Upper lobe of right lung (tissue), 1 donor: ENCODE data around the gene WSCD1. TPM values are rescaled to one million over a fixed set of nuclear protein-coding genes. Genes with fewer than 3 reads are reported as not detected.

Experiments used
- ATAC-seq: fragments of 200-7000 bp; cut with Tn5 transposase; one replicate; pipeline ENCODE4 v1.9.1; 2020; ENCODE audit warnings: mild to moderate bottlenecking, moderate library complexity
- DNase-seq: peaks from one replicate; pipeline ENCODE4 v3.0.0-alpha.2; 2020
- H3K27ac ChIP-seq: fragments of 200-600 bp; one replicate; pipeline ENCODE4 v1.8.0; 2022
- H3K27me3 ChIP-seq: fragments of 200-600 bp; one replicate; pipeline ENCODE4 v1.8.0; 2022; ENCODE audit warnings: mild to moderate bottlenecking
- H3K36me3 ChIP-seq: fragments of 200-600 bp; one replicate; pipeline ENCODE4 v1.8.0; 2022
- H3K4me1 ChIP-seq: fragments of 200-600 bp; one replicate; pipeline ENCODE4 v1.8.0; 2022
- H3K4me3 ChIP-seq: fragments of 200-600 bp; one replicate; pipeline ENCODE4 v1.8.0; 2022; ENCODE audit warnings: mild to moderate bottlenecking
- H3K9me3 ChIP-seq: fragments of 200-600 bp; one replicate; pipeline ENCODE4 v1.8.0; 2022
- intact Hi-C: fragments of 100-400 bp; cut with DNase I; formaldehyde crosslinking; loops from one replicate; pipeline ENCODE4 v1.11.0; 2022
- total RNA-seq: library from RNA; stranded (reverse); fragmentation: NEBNext Ultra II Directional; extraction: Animal tissue kit (Norgen Biotek cat#: 25700); gene quantifications from one replicate; pipeline ENCODE4 v1.2.1, GENCODE V29; 2021
- TF ChIP-seq, protein P1 (sequence below): fragments of 200-600 bp; IDR thresholded peaks from one replicate; pipeline ENCODE4 v1.8.0; 2022; ENCODE audit warnings: antibody characterized with exemption
- donor health status: DM: no; HTN: yes; CAD: no; lungs with severe emphysema.

Gene WSCD1
- total RNA-seq, 1 donor from 2014 or later = 7.7 TPM

DNA sequence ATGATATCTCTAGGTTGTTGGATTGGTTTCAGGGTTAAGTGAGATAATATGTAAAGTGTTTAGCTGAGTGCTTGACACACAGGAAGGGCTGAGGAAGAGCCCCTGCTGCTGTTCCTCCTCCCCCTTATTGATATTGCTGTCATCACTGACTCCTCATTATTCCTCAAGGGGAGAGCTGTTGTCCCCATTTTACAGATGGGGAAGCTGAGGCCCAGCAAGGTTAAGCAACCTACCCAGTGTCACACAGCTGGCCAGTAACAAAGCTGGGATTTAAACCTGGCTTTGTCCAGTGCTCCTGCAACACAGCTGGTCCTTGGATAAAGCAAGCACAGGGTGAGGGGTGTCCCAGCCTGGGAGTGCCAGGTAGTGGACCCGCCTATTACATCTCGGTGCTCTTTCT is 9.8 kb downstream of the WSCD1 start:
- intact Hi-C loops = no loop called here
- TF ChIP-seq, protein P1, sequence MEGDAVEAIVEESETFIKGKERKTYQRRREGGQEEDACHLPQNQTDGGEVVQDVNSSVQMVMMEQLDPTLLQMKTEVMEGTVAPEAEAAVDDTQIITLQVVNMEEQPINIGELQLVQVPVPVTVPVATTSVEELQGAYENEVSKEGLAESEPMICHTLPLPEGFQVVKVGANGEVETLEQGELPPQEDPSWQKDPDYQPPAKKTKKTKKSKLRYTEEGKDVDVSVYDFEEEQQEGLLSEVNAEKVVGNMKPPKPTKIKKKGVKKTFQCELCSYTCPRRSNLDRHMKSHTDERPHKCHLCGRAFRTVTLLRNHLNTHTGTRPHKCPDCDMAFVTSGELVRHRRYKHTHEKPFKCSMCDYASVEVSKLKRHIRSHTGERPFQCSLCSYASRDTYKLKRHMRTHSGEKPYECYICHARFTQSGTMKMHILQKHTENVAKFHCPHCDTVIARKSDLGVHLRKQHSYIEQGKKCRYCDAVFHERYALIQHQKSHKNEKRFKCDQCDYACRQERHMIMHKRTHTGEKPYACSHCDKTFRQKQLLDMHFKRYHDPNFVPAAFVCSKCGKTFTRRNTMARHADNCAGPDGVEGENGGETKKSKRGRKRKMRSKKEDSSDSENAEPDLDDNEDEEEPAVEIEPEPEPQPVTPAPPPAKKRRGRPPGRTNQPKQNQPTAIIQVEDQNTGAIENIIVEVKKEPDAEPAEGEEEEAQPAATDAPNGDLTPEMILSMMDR = no peak
- H3K4me1 ChIP-seq = no peaks in the 10 kb centered on the region

DNA sequence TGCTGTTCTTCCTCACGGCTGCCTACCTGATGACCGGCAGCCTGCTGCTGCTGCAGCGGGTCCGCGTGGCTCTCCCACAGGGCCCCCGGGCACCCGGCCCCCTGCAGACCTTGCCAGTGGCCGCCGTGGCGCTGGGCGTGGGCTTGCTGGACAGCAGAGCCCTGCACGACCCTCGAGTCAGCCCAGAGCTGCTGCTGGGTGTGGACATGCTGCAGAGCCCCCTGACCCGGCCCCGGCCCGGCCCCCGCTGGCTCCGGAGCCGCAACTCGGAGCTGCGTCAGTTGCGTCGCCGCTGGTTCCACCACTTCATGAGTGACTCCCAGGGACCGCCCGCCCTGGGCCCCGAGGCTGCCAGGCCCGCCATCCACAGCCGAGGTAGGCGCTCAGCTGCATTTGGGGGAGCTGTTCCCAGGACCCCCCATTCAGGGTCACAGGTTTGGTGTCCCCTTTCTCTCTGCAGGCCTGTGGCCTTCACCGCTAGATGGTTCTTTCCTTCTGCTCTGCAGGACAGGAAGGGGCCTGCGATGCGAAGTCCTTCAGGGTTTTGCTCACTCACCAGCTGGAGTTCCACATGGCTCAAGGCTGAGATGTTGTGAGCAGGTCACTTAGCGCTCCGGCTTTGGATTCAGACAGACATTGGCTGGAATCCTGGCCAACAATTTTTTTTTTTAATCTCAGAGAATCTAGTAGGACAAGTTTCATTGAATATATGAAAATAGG is 10.7 kb downstream of the WSCD1 start:
- Histone ChIP-seq H3K9me3 (no peaks in the 10 kb centered on the region), H3K36me3 (no peaks in the 10 kb centered on the region), H3K27ac (no peak overlapping the region), H3K4me3 (no peak overlapping the region), H3K27me3 (no peaks in the 10 kb centered on the region), H3K4me1 (no peaks in the 10 kb centered on the region)
- ATAC-seq (no peak), DNase-seq (no peak)
- TF ChIP-seq, protein P1 = no peak
- intact Hi-C loops = no loop called here

More for the DNA sequence above, 9.8 kb downstream of the WSCD1 start:
- no peaks in the 10 kb centered on the region for H3K9me3 ChIP-seq
- ATAC-seq (no peak), DNase-seq (no peak)
- no peaks in the 10 kb centered on the region for H3K27me3 ChIP-seq
- no peak overlapping the region for H3K4me3 ChIP-seq
- H3K27ac ChIP-seq = no peak overlapping the region
- no peaks in the 10 kb centered on the region for H3K36me3 ChIP-seq

DNA sequence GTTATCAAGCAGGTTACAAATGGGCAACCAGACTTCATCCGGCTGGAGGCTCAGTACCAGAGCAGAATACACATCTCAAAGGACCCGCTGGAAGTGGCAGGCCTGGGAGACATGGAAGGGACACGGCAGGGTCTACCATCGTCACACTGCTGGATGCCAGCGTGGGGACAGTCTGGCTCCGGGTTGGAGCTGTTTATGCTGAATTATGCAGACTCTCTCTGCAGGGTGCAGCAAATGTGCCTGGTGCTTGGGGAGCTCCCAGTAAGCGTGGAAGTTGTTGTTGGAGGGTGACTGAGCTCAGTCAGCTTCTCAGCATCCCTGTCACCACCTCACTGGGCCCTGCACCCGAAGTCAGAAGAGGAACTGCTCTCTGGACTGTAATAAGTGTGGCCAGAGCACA is 12.2 kb downstream of the WSCD1 start:
- intact Hi-C loops = no loop called here

DNA sequence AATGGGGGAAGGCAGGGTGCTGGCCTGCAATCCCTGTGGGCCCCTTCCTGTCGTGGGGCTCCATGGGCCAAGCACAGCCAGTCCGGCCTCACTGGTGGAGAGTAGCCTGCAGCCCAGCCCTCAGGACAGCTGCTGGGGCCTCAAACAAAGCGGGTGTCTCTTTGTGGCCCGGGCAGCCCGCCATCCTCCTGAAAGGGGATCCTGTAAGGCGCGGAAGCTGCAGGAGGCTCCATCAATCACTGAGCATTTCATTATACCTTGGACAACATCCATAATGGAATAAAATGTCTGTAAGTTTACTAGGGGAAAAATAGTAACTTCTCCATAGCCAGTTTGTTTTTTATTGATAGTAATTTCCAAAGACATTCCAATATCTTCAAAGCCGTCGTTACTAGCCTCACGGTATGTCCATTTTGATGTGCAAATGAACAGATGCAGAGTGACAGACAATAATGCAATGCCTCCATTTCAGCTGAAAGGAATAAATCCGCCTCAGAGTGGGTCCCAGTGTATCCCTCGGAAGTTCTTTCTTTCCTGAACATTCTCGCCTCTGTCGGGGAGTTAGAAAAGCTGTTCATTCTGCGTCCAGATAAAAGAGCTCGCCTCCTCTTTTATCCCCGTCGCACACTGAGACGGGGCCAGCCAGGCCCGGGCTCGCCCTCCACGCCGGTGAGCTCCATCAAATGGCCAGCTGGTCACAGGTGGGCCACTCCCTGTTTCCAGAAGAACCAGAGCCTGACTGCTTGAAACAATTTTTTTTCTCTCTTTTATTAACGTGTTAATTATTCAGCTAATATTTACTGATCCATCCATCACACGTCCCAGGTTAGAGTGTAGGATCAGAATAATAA is 14.4 kb downstream of the WSCD1 start:
- no peak for ATAC-seq
- Histone ChIP-seq H3K4me1 (no peaks in the 10 kb centered on the region), H3K9me3 (no peaks in the 10 kb centered on the region), H3K27me3 (no peaks in the 10 kb centered on the region), H3K27ac (no peak overlapping the region), H3K36me3 (no peaks in the 10 kb centered on the region), H3K4me3 (no peak overlapping the region)
- TF ChIP-seq, protein P1 = no peak
- intact Hi-C loops = no loop called here
- DNase-seq = no peak

More for the DNA sequence above, 12.2 kb downstream of the WSCD1 start:
- TF ChIP-seq, protein P1 = no peak
- no peak for ATAC-seq
- no peak for DNase-seq
- H3K9me3 ChIP-seq = no peaks in the 10 kb centered on the region
- no peaks in the 10 kb centered on the region for H3K4me1 ChIP-seq
- no peaks in the 10 kb centered on the region for H3K27me3 ChIP-seq
- no peaks in the 10 kb centered on the region for H3K36me3 ChIP-seq
- H3K27ac ChIP-seq = no peak overlapping the region
- no peak overlapping the region for H3K4me3 ChIP-seq

DNA sequence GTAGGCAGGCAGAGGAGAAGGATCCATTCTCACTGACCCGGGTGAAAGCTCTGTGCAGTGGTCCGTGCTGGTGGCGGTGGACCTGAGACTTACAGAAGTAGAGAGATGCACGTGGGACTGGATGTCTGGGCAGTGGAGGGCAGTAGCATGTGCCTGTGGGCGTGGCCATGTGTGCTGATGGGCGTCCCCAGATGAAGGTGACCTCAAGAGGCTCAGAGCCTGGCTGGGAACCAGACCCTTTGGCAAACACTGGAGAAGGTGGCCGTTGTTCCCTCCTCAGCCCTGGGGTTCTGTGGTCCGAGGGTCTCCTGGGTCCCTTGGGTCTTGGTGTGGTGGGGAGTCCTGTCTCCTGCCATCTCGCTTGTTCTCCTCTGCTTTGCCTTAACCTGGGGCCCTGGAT is 15.6 kb downstream of the WSCD1 start:
- DNase-seq = no peak

More for the DNA sequence above, 15.6 kb downstream of the WSCD1 start:
- Histone ChIP-seq H3K9me3 (no peaks in the 10 kb centered on the region), H3K4me3 (no peak overlapping the region), H3K4me1 (no peaks in the 10 kb centered on the region), H3K27ac (no peak overlapping the region), H3K36me3 (no peaks in the 10 kb centered on the region), H3K27me3 (no peaks in the 10 kb centered on the region)
- intact Hi-C loops = no loop called here
- TF ChIP-seq, protein P1 = no peak
- ATAC-seq = no peak
